Suprapubic skin (tissue), 3 donors: Measurements from ENCODE around the gene FLT3LG.

Experiments used
- EP300 ChIP-seq: sonication (generic); formaldehyde crosslinking; IDR thresholded peaks from one replicate; pipeline ENCODE4 v1.6.1; 2017; ENCODE audit warnings: antibody characterized with exemption
- TF ChIP-seq, protein P1 (sequence below), 2 donors: fragments of 200-600 bp in 1 of 2; fragments of 450-650 bp in 1 of 2; sonication (generic) in 1 of 2; IDR thresholded peaks; one replicate each; pipeline ENCODE4 v1.5.1; 2016 to 2019; ENCODE audit warnings: antibody characterized with exemption in 2 of 2, mild to moderate bottlenecking in 1 of 2, moderate library complexity in 1 of 2

DNA sequence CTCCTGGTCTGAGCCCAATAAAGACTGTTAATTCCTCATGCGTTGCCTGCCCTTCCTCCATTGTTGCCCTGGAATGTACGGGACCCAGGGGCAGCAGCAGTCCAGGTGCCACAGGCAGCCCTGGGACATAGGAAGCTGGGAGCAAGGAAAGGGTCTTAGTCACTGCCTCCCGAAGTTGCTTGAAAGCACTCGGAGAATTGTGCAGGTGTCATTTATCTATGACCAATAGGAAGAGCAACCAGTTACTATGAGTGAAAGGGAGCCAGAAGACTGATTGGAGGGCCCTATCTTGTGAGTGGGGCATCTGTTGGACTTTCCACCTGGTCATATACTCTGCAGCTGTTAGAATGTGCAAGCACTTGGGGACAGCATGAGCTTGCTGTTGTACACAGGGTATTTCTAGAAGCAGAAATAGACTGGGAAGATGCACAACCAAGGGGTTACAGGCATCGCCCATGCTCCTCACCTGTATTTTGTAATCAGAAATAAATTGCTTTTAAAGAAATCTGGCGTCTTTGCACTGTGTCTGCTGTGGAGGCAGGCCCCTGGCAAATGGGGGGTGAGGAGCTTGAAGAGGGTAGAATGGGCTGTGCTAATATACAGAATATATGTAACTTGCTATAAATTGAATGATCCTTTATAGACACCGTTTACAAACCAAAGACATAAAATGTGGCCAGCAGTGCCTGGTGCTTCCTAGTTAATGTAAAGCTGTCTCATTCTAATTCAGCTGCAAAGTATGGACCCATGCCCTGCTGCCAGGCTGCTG lies 18.0 kb downstream of the FLT3LG start:
- TF ChIP-seq, protein P1, sequence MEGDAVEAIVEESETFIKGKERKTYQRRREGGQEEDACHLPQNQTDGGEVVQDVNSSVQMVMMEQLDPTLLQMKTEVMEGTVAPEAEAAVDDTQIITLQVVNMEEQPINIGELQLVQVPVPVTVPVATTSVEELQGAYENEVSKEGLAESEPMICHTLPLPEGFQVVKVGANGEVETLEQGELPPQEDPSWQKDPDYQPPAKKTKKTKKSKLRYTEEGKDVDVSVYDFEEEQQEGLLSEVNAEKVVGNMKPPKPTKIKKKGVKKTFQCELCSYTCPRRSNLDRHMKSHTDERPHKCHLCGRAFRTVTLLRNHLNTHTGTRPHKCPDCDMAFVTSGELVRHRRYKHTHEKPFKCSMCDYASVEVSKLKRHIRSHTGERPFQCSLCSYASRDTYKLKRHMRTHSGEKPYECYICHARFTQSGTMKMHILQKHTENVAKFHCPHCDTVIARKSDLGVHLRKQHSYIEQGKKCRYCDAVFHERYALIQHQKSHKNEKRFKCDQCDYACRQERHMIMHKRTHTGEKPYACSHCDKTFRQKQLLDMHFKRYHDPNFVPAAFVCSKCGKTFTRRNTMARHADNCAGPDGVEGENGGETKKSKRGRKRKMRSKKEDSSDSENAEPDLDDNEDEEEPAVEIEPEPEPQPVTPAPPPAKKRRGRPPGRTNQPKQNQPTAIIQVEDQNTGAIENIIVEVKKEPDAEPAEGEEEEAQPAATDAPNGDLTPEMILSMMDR (IDR thresholded peaks at IDR 0.05), result no peak
- TF ChIP-seq EP300, result no peak
